ENCODE measurements around the gene MTSS2.

Gene MTSS2

GRCh38 chr16:70665806-70666735 is 19.8 kb downstream of the MTSS2 start:
- no peak for DNase-seq

- DNase-seq = no peak
Observed at GRCh38 chr16:70665113-70665694, 20.6 kb downstream of the MTSS2 start.

- no peak for DNase-seq
Observed at GRCh38 chr16:70664325-70665112, 21.3 kb downstream of the MTSS2 start.

- DNase-seq = no peak
Observed at GRCh38 chr16:70663524-70664324, 22.1 kb downstream of the MTSS2 start.

- DNase-seq = no peak
Observed at GRCh38 chr16:70662991-70663523, 22.8 kb downstream of the MTSS2 start.

GRCh38 chr16:70661918-70662641 is 23.8 kb downstream of the MTSS2 start:
- DNase-seq = no peak

GRCh38 chr16:70661534-70661917 is 24.3 kb downstream of the MTSS2 start:
- no peak for DNase-seq

- no peak for DNase-seq
Observed at GRCh38 chr16:70660672-70661350, 25.0 kb downstream of the MTSS2 start.

GRCh38 chr16:70659953-70660671 is 25.7 kb downstream of the MTSS2 start:
- DNase-seq = no peak

- no peak for DNase-seq
Observed at GRCh38 chr16:70659546-70659945, 26.3 kb downstream of the MTSS2 start.

GRCh38 chr16:70658921-70659320 is 26.9 kb downstream of the MTSS2 start:
- no peak for DNase-seq

- no peak for DNase-seq
Observed at GRCh38 chr16:70657956-70658355, 27.9 kb downstream of the MTSS2 start.

GRCh38 chr16:70656712-70657263 is 29.1 kb downstream of the MTSS2 start:
- no peak for DNase-seq

- DNase-seq = no peak
Observed at GRCh38 chr16:70656065-70656711, 29.7 kb downstream of the MTSS2 start.

- DNase-seq = peak in 4 of 5 donors; percentile 49 to 72 (median 61)
Observed at GRCh38 chr16:70653809-70654771, 31.8 kb downstream of the MTSS2 start.

- no peak for DNase-seq
Observed at GRCh38 chr16:70653406-70653805, 32.4 kb downstream of the MTSS2 start.

- no peak for DNase-seq
Observed at GRCh38 chr16:70652322-70652721, 33.5 kb downstream of the MTSS2 start.

- no peak for DNase-seq
Observed at GRCh38 chr16:70651524-70651923, 34.3 kb downstream of the MTSS2 start.

Data from T-helper 1 cell (primary cell).